NT2/D1 (cell line): ENCODE measurements around the gene SEC24A.

Source experiments
- SUZ12 ChIP-seq: IDR thresholded peaks from 2 replicates; pipeline ENCODE4 v1.6.1; 2011; ENCODE audit not compliant: insufficient read length, insufficient read depth; ENCODE audit errors: extremely low read depth
- YY1 ChIP-seq: IDR thresholded peaks from 2 replicates; pipeline ENCODE4 v1.6.1; 2011; ENCODE audit not compliant: insufficient read length, insufficient read depth
- ZNF274 ChIP-seq: IDR thresholded peaks from 2 replicates; pipeline ENCODE4 v1.6.1; 2011; ENCODE audit warnings: mild to moderate bottlenecking, low read depth, low read length

GRCh38 chr5:134738963-134739661, 90.5 kb downstream of the SEC24A start:
- TF ChIP-seq YY1 (no peak), ZNF274 (no peak), SUZ12 (no peak)
